B cell (primary cell): Measurements from ENCODE around the gene EMID1. TPM values are rescaled to one million over a fixed set of nuclear protein-coding genes. Genes with fewer than 3 reads are reported as not detected.

Experiments
- ATAC-seq: fragments of 200-7000 bp; cut with Tn5 transposase; one replicate; pipeline ENCODE4 v1.10.0; 2021; ENCODE audit warnings: low read depth, mild to moderate bottlenecking, moderate number of reproducible peaks, moderate library complexity
- CTCF ChIA-PET: fragments of 350-600 bp; sonication (Branson Sonifier 250); formaldehyde crosslinking; loops from one replicate; lab custom pipeline; 2021; ENCODE audit warnings: antibody characterized with exemption, inconsistent platforms; lab: Charles Lee
- POLR2A ChIA-PET: fragments of 350-600 bp; sonication (Branson Sonifier 250); formaldehyde crosslinking; loops from one replicate; lab custom pipeline; 2021; ENCODE audit warnings: antibody characterized with exemption; lab: Charles Lee
- DNase-seq: peaks from one replicate; pipeline ENCODE4 v3.0.0; 2013
- H2AFZ ChIP-seq: 2 replicates; pipeline ENCODE4 v1.6.1; 2012; ENCODE audit warnings: mild to moderate bottlenecking, low read depth, low read length; ENCODE audit not compliant: insufficient read depth, poor library complexity, severe bottlenecking
- H3K27ac ChIP-seq, 2 donors: 1 replicate in 1 of 2; 2 replicates in 1 of 2; pipeline ENCODE4 v1.5.1; 2012 to 2013; ENCODE audit warnings: low read length in 2 of 2, mild to moderate bottlenecking in 2 of 2, moderate library complexity in 1 of 2
- H3K27me3 ChIP-seq, 4 experiments: fragments of 200-600 bp in 1 of 4; sonication (generic) in 1 of 4; replicated peaks in 1 of 4; 1 replicate in 2 of 4; 2 replicates in 2 of 4; pipeline versions ENCODE4 v1.6.1 to v1.7.0; 2013 to 2016; ENCODE audit warnings: low read length in 3 of 4, mild to moderate bottlenecking in 2 of 4, mixed read lengths in 1 of 4, moderate library complexity in 1 of 4; ENCODE audit not compliant: insufficient read depth in 4 of 4, control insufficient read depth in 3 of 4; ENCODE audit errors: control extremely low read depth in 1 of 4
- H3K36me3 ChIP-seq, 2 experiments: replicated peaks in 1 of 2; 1 replicate in 1 of 2; 2 replicates in 1 of 2; pipeline versions ENCODE4 v1.6.1 to v1.7.1; 2013; ENCODE audit warnings: low read length in 1 of 2; ENCODE audit not compliant: insufficient read depth in 2 of 2, control insufficient read depth in 1 of 2; ENCODE audit errors: control extremely low read depth in 1 of 2, extremely low read depth in 1 of 2
- H3K4me1 ChIP-seq, 2 donors: fragments of 200-600 bp in 1 of 2; sonication (generic) in 1 of 2; 1 replicate in 1 of 2; 2 replicates in 1 of 2; pipeline versions ENCODE4 v1.5.1 to v1.6.1; 2013 to 2017; ENCODE audit warnings: low read length in 2 of 2; ENCODE audit not compliant: control insufficient read depth in 2 of 2, insufficient read depth in 2 of 2
- H3K4me2 ChIP-seq: replicated peaks from 2 replicates; pipeline ENCODE3; 2012; ENCODE audit warnings: mild to moderate bottlenecking, low read depth, low read length; ENCODE audit not compliant: poor library complexity, severe bottlenecking
- H3K4me3 ChIP-seq, 5 experiments: fragments of 200-600 bp in 1 of 5; sonication (generic) in 1 of 5; 1 replicate in 3 of 5; 2 replicates in 2 of 5; pipeline versions ENCODE4 v1.5.1 to v1.7.0; 2011 to 2016; ENCODE audit warnings: low read length in 4 of 5, mild to moderate bottlenecking in 4 of 5, low read depth in 2 of 5, control low read depth in 1 of 5, moderate library complexity in 1 of 5; ENCODE audit not compliant: insufficient read depth in 1 of 5; ENCODE audit errors: control extremely low read depth in 1 of 5, extremely low read depth in 1 of 5
- H3K79me2 ChIP-seq: fragments of 200-600 bp; sonication (generic); one replicate; pipeline ENCODE4 v1.6.0; 2016; ENCODE audit warnings: low read length; ENCODE audit not compliant: control insufficient read depth, insufficient read depth
- H3K9ac ChIP-seq: fragments of 200-600 bp; sonication (generic); 2 replicates; pipeline ENCODE4 v1.6.1; 2017; ENCODE audit warnings: mild to moderate bottlenecking, low read length, moderate library complexity
- H3K9me3 ChIP-seq, 3 donors: one replicate each; pipeline versions ENCODE4 v1.6.1 to v1.7.1; 2013; ENCODE audit warnings: low read length in 2 of 3; ENCODE audit not compliant: control insufficient read depth in 2 of 3, insufficient read depth in 1 of 3; ENCODE audit errors: control extremely low read depth in 1 of 3
- H4K20me1 ChIP-seq: 2 replicates; pipeline ENCODE4 v1.6.0; 2012; ENCODE audit warnings: mild to moderate bottlenecking, low read length; ENCODE audit not compliant: insufficient read depth, control insufficient read depth, poor library complexity, severe bottlenecking
- H3K27ac Mint-ChIP-seq: one replicate; pipeline ENCODE4 v1.8.0; 2021; ENCODE audit warnings: mixed read lengths
- H3K27me3 Mint-ChIP-seq: one replicate; pipeline ENCODE4 v1.8.0; 2021; ENCODE audit warnings: mixed read lengths
- H3K4me1 Mint-ChIP-seq: one replicate; pipeline ENCODE4 v1.8.0; 2021; ENCODE audit warnings: mixed read lengths
- H3K4me3 Mint-ChIP-seq: one replicate; pipeline ENCODE4 v1.8.0; 2021; ENCODE audit warnings: mixed read lengths
- H3K9me3 Mint-ChIP-seq: one replicate; pipeline ENCODE4 v1.8.0; 2022; ENCODE audit warnings: mixed read lengths; ENCODE audit not compliant: insufficient read depth
- CTCF ChIP-seq: fragments of 200-600 bp; IDR thresholded peaks from one replicate; pipeline ENCODE4 v1.8.0; 2022; ENCODE audit warnings: antibody characterized with exemption, mild to moderate bottlenecking
- EZH2 ChIP-seq: IDR thresholded peaks from 2 replicates; pipeline ENCODE4 v1.6.1; 2012; ENCODE audit warnings: borderline replicate concordance, low read depth, mild to moderate bottlenecking, moderate library complexity, low read length; ENCODE audit not compliant: insufficient read depth, poor library complexity, severe bottlenecking
- WGBS: methylation state at CpG from one replicate; pipeline ENCODE4 v1.1.5; 2013; ENCODE audit warnings: missing lambda C conversion rate; ENCODE audit not compliant: insufficient coverage; 5-methylcytosine and 5-hydroxymethylcytosine counted together
- intact Hi-C: fragments of 100-400 bp; cut with micrococcal nuclease; formaldehyde crosslinking; loops from one replicate; pipeline ENCODE4 v1.10.0; 2022
- polyA plus RNA-seq: library from polyadenylated mRNA; depleted of rRNA; stranded (reverse); fragments of >200 nt; gene quantifications from 2 replicates; pipeline ENCODE4 v1.2.3, GENCODE V29; 2012
- total RNA-seq, 2 donors: library from RNA; stranded (reverse); fragments of 120-200 nt in 1 of 2; gene quantifications; 1 replicate in 1 of 2; 2 replicates in 1 of 2; pipeline versions ENCODE4 v1.2.3 to v1.2.4, GENCODE V29; 2013 to 2022

EMID1 gene
- total and polyA plus RNA-seq, 2 donors (not counting 1 experiment from before 2014, with no cell fraction given): not detected

GRCh38 chr22:29202212-29203192, 3.2 kb upstream of the EMID1 start:
- POLR2A ChIA-PET: interaction anchor here (1.1 kb wide), 1 partner anchor 20 kb away, joined by 7 read pairs; no protein-coding TSS in a partner anchor
- ATAC-seq (peak; percentile 68), DNase-seq (peak; percentile 56)
- peaks cover 26 to 28% of the 10 kb centered on the region in 2 donors for H3K4me1 ChIP-seq
- no peaks in the 10 kb centered on the region for H3K79me2 ChIP-seq
- peaks cover 0 to 10% (median 0%) of the 10 kb centered on the region in 3 donors for H3K9me3 ChIP-seq
- H3K9ac ChIP-seq: no peak overlapping the region
- H3K4me2 ChIP-seq: peak overlapping the region; percentile 55
- H2AFZ ChIP-seq: no peak overlapping the region
- H3K4me3 ChIP-seq: no peak overlapping the region
- H3K36me3 ChIP-seq: no peaks in the 10 kb centered on the region
- H4K20me1 ChIP-seq: no peaks in the 10 kb centered on the region
- Mint-ChIP-seq H3K4me1 (peaks cover 28% of the 10 kb centered on the region), H3K27ac (no peak overlapping the region), H3K4me3 (peak overlapping the region; percentile 33), H3K27me3 (peaks cover 74% of the 10 kb centered on the region), H3K9me3 (no peaks in the 10 kb centered on the region)
- H3K27ac ChIP-seq: no peak overlapping the region
- intact Hi-C loops: loop anchor here (5.0 kb wide), 1 partner anchor 35 kb away; no protein-coding TSS in a partner anchor
- TF ChIP-seq EZH2 (no peak), CTCF (peak; percentile 22)
- peaks cover 0 to 73% (median 38%) of the 10 kb centered on the region in 4 experiments for H3K27me3 ChIP-seq
- WGBS: 6% methylated on average over 24 of the region's 24 CpGs
- CTCF ChIA-PET: interaction anchor here (0.9 to 6.0 kb wide), 5 partner anchors 9 to 49 kb away, joined by 3 to 24 read pairs (median 3); no protein-coding TSS in a partner anchor
